Measurements from ENCODE around the gene CRYBA2. TPM values are rescaled to one million over a fixed set of nuclear protein-coding genes. Genes with fewer than 3 reads are reported as not detected.
A peak's percentile ranks its signal among the peaks of the same experiment; 100 is the strongest.

The CRYBA2 gene
- total RNA-seq, 1 experiment from 2014 or later = not detected

GRCh38 chr2:218986148-218986761 is 7.0 kb downstream of the CRYBA2 start:
- peaks cover 7% of the 10 kb centered on the region for H3K4me1 ChIP-seq (replicated peaks)
- DNase-seq (ENCODE audit: low read depth in 1 of 2, low spot score in 2 of 2) = no peak
- no peaks in the 10 kb centered on the region for H3K9me3 ChIP-seq (replicated peaks)
- H3K36me3 ChIP-seq = no peaks in the 10 kb centered on the region
- no peak overlapping the region for H3K4me3 ChIP-seq
- H3K27me3 ChIP-seq (replicated peaks) = peaks cover 93% of the 10 kb centered on the region
- H3K27ac ChIP-seq = no peak overlapping the region

DNA sequence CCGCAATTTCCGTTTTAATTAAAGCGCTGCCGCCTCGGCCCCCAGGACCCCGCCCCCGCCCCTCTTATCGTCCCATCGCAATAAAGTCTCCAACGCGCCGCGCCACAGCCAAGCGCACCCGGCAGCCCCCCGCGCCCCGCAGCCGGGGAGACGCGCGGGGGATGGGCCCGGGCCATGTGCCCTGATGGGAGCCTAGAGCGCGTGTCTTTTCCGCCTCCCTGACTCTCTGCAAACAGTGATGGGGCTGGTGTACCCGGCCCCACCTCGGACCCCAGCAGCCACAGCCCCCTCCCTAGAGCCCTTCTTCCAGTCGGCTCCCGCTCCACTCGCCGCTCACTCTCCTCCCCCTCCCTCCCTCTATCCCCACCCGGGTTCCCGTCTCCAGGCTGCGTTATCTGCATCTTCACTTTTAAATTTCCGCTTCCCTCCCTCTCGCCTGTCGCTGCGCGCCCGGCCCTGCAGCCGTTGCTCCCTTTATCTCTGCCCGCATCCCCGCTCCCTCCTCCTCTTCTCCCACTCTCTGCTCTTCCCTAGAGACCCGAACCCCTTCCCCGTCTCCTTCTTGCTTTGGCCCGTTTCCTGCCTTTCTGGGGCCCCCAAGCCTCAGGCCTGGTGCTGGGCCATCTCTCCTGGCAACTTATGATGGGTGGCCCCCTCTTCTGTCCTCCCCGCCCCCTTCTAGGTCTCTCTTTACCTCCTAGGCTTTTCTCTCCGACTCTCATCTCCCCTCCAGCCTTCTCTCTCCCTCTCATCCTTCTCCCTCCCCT is 7.7 kb downstream of the CRYBA2 start:
- H3K9me3 ChIP-seq (replicated peaks) = no peaks in the 10 kb centered on the region
- H3K36me3 ChIP-seq = no peaks in the 10 kb centered on the region
- no peak overlapping the region for H3K27ac ChIP-seq
- no peak for DNase-seq (ENCODE audit: low read depth in 1 of 2, low spot score in 2 of 2)
- peaks cover 92% of the 10 kb centered on the region for H3K27me3 ChIP-seq (replicated peaks)
- H3K4me1 ChIP-seq (replicated peaks) = peaks cover 7% of the 10 kb centered on the region
- H3K4me3 ChIP-seq = no peak overlapping the region

DNA sequence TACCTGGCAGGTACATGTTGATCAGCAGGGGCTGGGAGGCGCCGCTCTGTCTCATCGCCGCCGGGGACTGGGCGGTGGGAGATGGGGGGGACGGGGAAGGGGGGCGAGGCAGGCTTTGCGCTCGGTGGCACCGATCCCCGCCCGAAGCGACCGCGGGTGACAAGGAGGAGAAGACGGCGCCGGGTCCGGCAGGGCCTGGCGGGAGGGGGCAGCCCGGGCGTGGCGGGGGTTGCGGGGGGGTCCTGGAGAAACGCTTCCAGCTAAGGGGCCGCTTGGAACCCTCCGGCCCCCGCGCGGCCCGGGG is 8.2 kb downstream of the CRYBA2 start, which contains the start of gene FEV:
Gene FEV (minus strand): TSS at position 164 of the 304 bp plus-strand sequence. CDS start 109 bp downstream, at position 55.
- H3K36me3 ChIP-seq = no peaks in the 10 kb centered on the region
- no peaks in the 10 kb centered on the region for H3K9me3 ChIP-seq (replicated peaks)
- H3K27me3 ChIP-seq (replicated peaks) = peaks cover 89% of the 10 kb centered on the region
- H3K4me1 ChIP-seq (replicated peaks) = peaks cover 7% of the 10 kb centered on the region
- no peak for DNase-seq (ENCODE audit: low read depth in 1 of 2, low spot score in 2 of 2)
- H3K27ac ChIP-seq = no peak within 1 kb of the TSS
- H3K4me3 ChIP-seq = no peak within 1 kb of the TSS

DNA sequence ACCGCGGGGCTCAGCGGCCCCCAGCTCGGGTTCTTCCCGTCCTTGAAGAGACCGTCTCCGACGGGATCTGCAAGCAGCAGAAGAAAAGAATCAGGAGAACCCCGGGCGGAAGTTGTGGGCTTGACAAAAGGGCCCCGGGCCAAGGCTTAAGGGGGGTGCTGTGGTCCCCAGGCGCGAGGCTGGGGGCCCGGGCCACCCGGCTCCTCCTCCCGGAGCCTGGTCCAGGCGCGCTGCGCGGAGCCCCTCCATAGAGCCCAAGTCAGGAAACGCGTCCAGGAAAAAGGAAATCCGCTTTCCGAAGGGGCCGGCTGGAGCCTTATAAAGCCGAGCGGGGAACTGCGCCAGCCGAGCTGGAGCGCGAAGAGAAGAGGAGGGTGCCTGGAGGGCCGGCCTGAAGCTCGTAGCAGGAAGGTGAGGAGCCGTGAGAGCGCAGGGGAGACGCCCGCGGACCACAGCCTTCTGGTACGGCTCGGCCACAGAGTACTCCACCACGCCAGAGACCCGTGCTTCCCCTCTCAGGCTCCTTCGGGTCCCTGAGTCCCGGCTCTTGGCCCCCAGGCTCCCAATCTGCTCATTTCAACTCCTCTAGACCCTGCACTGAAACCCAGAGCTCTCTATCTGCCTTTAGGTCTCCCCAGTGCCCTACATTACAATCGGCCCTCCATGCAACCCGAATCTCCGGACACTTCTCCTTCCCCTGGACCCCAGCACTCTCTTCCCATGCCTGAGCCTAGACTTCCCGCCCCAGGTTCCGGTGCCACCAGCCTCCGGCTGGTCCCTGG is 8.8 kb downstream of the CRYBA2 start:
- Histone ChIP-seq H3K36me3 (no peaks in the 10 kb centered on the region), H3K27me3 (replicated peaks) (peaks cover 86% of the 10 kb centered on the region), H3K27ac (no peak overlapping the region), H3K4me1 (replicated peaks) (peaks cover 7% of the 10 kb centered on the region), H3K9me3 (replicated peaks) (no peaks in the 10 kb centered on the region), H3K4me3 (no peak overlapping the region)
- no peak for DNase-seq (ENCODE audit: low read depth in 1 of 2, low spot score in 2 of 2)

DNA sequence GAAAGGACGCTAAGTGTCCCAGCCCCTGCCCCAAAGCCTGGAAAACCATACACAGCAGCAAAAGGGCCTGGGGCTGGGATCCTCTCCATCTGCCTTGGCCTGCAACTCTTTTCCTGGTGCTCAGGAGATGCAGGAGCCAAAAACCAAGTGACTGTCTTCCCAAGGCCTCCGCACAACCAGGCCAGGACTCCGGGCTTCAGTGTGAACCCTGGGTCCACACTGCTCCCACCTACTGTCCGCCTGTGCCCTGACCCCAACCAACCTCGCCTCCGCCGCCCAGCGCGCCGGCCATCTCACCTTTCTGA is 9.3 kb downstream of the CRYBA2 start:
- H3K4me1 ChIP-seq (replicated peaks) = peaks cover 7% of the 10 kb centered on the region
- H3K27me3 ChIP-seq (replicated peaks) = peaks cover 84% of the 10 kb centered on the region
- no peak overlapping the region for H3K4me3 ChIP-seq
- H3K36me3 ChIP-seq = no peaks in the 10 kb centered on the region
- H3K9me3 ChIP-seq (replicated peaks) = no peaks in the 10 kb centered on the region
- H3K27ac ChIP-seq = no peak overlapping the region
- no peak for DNase-seq (ENCODE audit: low read depth in 1 of 2, low spot score in 2 of 2)

GRCh38 chr2:218983263-218983933 is 9.8 kb downstream of the CRYBA2 start:
- peaks cover 79% of the 10 kb centered on the region for H3K27me3 ChIP-seq (replicated peaks)
- DNase-seq (ENCODE audit: low read depth in 1 of 2, low spot score in 2 of 2) = no peak
- H3K4me1 ChIP-seq (replicated peaks) = peaks cover 7% of the 10 kb centered on the region
- H3K27ac ChIP-seq = no peak overlapping the region
- H3K9me3 ChIP-seq (replicated peaks) = no peaks in the 10 kb centered on the region
- no peaks in the 10 kb centered on the region for H3K36me3 ChIP-seq
- H3K4me3 ChIP-seq = no peak overlapping the region

GRCh38 chr2:218982586-218983262 is 10.5 kb downstream of the CRYBA2 start:
- peaks cover 72% of the 10 kb centered on the region for H3K27me3 ChIP-seq (replicated peaks)
- DNase-seq (ENCODE audit: low read depth in 1 of 2, low spot score in 2 of 2) = no peak

GRCh38 chr2:218981881-218982585 is 11.2 kb downstream of the CRYBA2 start:
- H3K36me3 ChIP-seq = no peaks in the 10 kb centered on the region
- H3K4me1 ChIP-seq (replicated peaks) = peaks cover 7% of the 10 kb centered on the region
- no peak overlapping the region for H3K27ac ChIP-seq
- no peak overlapping the region for H3K4me3 ChIP-seq
- no peaks in the 10 kb centered on the region for H3K9me3 ChIP-seq (replicated peaks)
- H3K27me3 ChIP-seq (replicated peaks) = peaks cover 70% of the 10 kb centered on the region
- DNase-seq (ENCODE audit: low read depth in 1 of 2, low spot score in 2 of 2) = no peak

More at GRCh38 chr2:218982586-218983262, 10.5 kb downstream of the CRYBA2 start:
- H3K27ac ChIP-seq = no peak overlapping the region
- no peaks in the 10 kb centered on the region for H3K9me3 ChIP-seq (replicated peaks)
- H3K4me3 ChIP-seq = no peak overlapping the region
- peaks cover 7% of the 10 kb centered on the region for H3K4me1 ChIP-seq (replicated peaks)
- no peaks in the 10 kb centered on the region for H3K36me3 ChIP-seq

DNA sequence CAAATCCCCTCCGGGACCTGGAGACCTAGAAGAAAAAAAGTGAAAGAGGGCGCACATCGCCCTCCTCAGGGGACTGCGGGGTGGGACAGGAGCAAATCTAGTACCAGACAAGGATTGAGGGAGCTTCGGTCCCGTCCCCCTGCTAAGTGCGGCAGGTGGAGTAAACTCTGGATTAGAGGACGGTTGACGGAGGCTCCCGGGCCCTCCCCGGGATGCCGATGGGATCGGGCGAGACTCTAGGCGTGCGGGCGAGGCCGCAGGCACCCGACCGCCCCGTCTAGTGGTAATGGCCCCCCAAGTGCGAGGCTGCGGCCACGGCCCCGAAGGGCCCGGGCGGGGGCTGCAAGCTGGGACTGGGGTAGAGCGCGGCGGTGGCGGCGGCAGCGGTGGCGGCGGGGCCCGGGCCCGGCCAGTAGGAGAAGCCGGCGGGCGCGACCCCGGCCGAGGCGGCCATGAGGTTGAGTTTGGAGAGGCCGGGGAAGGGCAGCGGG is 11.8 kb downstream of the CRYBA2 start:
- peaks cover 65% of the 10 kb centered on the region for H3K27me3 ChIP-seq (replicated peaks)
- no peak overlapping the region for H3K4me3 ChIP-seq
- no peak for DNase-seq (ENCODE audit: low read depth in 1 of 2, low spot score in 2 of 2)
- no peaks in the 10 kb centered on the region for H3K36me3 ChIP-seq
- H3K4me1 ChIP-seq (replicated peaks) = peaks cover 7% of the 10 kb centered on the region
- H3K27ac ChIP-seq = no peak overlapping the region
- no peaks in the 10 kb centered on the region for H3K9me3 ChIP-seq (replicated peaks)

GRCh38 chr2:218980735-218981389 is 12.4 kb downstream of the CRYBA2 start:
- Histone ChIP-seq H3K4me3 (no peak overlapping the region), H3K36me3 (no peaks in the 10 kb centered on the region), H3K27ac (no peak overlapping the region), H3K9me3 (replicated peaks) (no peaks in the 10 kb centered on the region), H3K4me1 (replicated peaks) (peaks cover 7% of the 10 kb centered on the region), H3K27me3 (replicated peaks) (peaks cover 59% of the 10 kb centered on the region)
- no peak for DNase-seq (ENCODE audit: low read depth in 1 of 2, low spot score in 2 of 2)

- no peak overlapping the region for H3K27ac ChIP-seq
- H3K9me3 ChIP-seq (replicated peaks) = no peaks in the 10 kb centered on the region
- H3K4me3 ChIP-seq = no peak overlapping the region
- H3K4me1 ChIP-seq (replicated peaks) = peaks cover 7% of the 10 kb centered on the region
- peak; percentile 82 for DNase-seq (ENCODE audit: low read depth in 1 of 2, low spot score in 2 of 2)
- H3K36me3 ChIP-seq = no peaks in the 10 kb centered on the region
- H3K27me3 ChIP-seq (replicated peaks) = peaks cover 53% of the 10 kb centered on the region
These were observed 13.1 kb downstream of the CRYBA2 start for GRCh38 chr2:218979846-218980734.
